SK-N-MC (cell line): Measurements from ENCODE around the gene MYOM3.

ENCODE experiments used
- EZH2 ChIP-seq: fragments of 200-600 bp; sonication (generic); IDR thresholded peaks from one replicate; pipeline ENCODE4 v1.6.1; 2017; ENCODE audit warnings: antibody characterized with exemption
- FOXP2 ChIP-seq: optimal IDR thresholded peaks from 2 replicates; pipeline ENCODE3; 2011; ENCODE audit warnings: mild to moderate bottlenecking, moderate library complexity; ENCODE audit not compliant: insufficient read depth; ENCODE audit errors: extremely low read length, control extremely low read depth
- POLR2AphosphoS5 ChIP-seq: IDR thresholded peaks from 2 replicates; pipeline ENCODE4 v1.6.1; 2012; ENCODE audit warnings: mild to moderate bottlenecking, low read depth, low read length, borderline replicate concordance

GRCh38 chr1:24119489-24119858, 7.5 kb upstream of the MYOM3 start:
- TF ChIP-seq EZH2 (no peak), POLR2AphosphoS5 (no peak), FOXP2 (no peak)
